NCI-H146 (cell line): Measurements from ENCODE around the gene TREX2.

Experiments
- DNase-seq: peaks from one replicate; lab custom pipeline; 2025; lab: John Stamatoyannopoulos, UW

Gene TREX2

GRCh38 chrX:153456161-153456560, 10.3 kb upstream of the TREX2 start:
- no peak for DNase-seq

GRCh38 chrX:153455571-153455970, 9.7 kb upstream of the TREX2 start:
- DNase-seq = no peak

- DNase-seq = no peak
Observed at GRCh38 chrX:153454901-153455550, 9.2 kb upstream of the TREX2 start.

DNA sequence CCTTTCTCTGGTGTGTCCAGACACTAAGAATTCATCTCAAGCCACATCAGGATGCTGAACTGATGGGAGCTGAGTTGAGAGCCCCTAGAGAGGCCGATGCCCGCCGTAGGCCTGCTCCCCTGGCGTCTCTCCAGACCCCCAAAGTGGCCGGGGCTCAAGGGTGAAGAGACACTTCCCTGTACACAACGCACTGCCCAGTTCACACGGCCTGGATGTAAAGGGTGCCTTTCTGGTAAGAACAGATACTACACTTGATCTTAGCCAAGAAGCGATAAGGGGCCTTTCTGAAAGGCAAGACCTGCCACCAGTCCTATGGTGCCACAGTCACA, 5.1 kb upstream of the TREX2 start:
- no peak for DNase-seq

- no peak for DNase-seq
Observed at GRCh38 chrX:153450114-153450948, 4.5 kb upstream of the TREX2 start.

GRCh38 chrX:153449368-153450113, 3.7 kb upstream of the TREX2 start:
- DNase-seq = no peak

- DNase-seq = no peak
Observed at GRCh38 chrX:153448556-153449367, 2.9 kb upstream of the TREX2 start.

DNA sequence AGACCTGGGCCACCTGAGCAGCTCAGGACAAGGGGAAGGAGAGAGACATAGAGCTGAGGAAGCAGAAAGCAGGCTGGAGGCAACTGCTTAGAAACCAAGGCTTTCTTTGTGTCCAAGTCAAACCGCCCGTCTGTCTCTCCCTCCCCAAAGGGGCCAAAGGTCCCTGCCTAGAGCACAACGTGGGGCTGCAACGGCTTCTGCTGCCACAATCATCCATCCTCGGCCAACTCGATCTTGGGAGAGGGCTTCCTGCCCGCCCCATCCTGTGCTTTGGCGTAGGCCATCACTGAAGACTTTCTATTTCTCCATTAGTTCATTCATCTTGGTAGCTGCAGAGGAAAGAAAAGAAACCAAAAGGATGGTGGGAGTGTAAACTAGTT, 1.7 kb upstream of the TREX2 start:
- DNase-seq = no peak

DNA sequence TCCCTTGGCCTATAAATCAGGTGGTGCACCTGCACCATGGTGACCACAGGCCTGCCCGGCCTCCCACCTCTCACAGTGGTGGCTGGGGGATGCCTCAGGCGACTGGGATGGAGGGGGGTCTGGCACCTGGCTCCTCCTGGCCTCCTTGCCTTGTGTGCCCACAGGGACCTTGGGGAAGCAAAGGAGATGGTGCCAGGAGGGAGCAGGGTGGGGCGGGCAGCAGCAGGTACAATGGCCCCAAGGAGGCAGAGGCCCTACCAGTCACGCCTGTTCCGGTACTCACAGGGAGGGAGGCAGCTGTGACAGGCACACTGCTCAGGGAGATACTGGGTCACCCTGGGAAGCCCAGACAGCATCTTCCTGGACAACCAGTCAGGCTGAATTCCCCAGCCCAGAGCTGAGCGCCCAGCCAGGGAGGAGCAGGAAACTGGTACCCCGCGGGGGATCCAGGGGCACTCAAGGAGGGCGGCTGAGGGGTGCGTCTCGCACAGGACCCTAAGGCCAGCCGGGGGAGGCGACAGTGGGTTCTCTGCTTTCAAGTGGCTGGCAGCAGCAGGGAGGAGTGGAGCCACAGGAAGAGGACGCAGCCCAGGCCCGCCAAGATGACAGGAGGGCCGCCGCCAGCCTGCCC, 1.2 kb upstream of the TREX2 start:
- DNase-seq = no peak

- DNase-seq = no peak
Observed at GRCh38 chrX:153446636-153446936, 730 bp upstream of the TREX2 start.

GRCh38 chrX:153445106-153445855, 575 bp downstream of the TREX2 start:
- DNase-seq = no peak

DNA sequence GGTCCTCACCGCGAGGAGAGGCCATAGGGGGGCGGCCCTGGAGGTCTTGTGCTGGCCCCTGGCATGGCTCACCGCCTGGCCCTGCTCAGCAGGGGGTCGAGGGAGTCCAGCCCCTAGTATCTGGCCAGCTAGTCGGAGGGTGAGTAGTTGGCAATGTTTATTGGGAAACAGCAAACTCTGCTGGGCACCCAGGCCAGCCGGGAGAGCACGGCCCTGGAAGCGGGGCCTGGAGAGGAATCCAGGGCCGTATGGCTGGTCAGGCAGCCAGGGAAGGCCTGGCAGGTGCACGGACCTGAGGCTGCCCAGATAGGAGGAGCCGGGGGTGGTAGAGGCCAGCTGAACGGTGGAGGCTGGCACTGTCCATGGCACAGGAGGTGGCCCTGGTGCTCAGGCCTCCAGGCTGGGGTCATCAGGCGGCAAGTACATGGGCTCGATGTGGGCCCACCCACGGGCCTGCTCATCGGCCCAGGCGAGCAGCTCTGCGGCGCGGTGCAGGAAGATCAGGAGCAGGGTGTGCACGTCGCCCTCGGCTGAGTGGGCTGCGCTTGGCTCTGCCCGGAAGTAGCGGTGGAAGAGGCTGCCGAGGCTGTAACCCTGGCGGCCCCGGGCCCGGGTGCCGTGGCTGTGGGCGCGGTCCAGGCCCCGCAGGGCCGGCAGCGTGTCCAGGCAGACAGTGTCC, 1.4 kb downstream of the TREX2 start:
- DNase-seq = no peak

GRCh38 chrX:153443476-153444332, 2.2 kb downstream of the TREX2 start:
- no peak for DNase-seq

DNA sequence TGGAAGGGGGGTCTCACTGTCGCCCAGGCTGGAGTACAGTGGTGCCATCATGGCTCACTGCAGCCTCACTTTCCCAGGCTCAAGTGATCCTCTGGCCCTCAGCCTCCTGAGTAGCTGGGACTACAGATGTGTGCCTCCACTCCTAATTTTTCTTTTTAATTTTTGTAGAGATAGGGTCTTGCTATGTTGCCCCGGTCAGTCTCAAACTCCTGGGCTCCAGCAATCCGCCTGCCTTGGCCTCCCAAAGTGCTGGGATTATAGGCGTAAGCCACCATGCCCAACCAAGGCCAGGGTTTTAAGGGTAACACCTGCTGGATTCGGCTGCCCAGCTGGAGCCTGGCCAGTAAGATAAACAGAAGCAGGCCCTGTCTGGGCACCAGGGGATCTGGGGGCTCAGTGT, 3.4 kb downstream of the TREX2 start:
- no peak for DNase-seq

DNA sequence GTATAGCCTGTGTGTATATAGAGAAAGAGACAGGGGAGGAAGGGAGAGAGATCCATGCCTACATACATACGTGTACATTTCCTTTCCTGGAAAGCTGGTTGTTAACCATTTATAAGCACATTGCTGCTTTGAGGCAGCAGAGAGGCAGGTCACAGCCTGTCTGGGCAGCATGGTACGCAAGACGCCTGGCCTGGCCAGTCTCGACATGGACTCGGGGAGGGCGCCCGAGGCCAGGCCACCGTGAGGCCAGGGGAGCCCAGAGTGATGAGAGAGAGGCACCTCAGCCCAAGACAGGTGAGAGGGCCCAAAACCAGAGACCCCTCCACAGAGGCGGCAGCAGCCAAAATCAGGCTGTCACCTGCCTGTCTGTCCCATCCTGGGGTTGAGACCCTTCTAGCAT, 3.9 kb downstream of the TREX2 start:
- no peak for DNase-seq

DNA sequence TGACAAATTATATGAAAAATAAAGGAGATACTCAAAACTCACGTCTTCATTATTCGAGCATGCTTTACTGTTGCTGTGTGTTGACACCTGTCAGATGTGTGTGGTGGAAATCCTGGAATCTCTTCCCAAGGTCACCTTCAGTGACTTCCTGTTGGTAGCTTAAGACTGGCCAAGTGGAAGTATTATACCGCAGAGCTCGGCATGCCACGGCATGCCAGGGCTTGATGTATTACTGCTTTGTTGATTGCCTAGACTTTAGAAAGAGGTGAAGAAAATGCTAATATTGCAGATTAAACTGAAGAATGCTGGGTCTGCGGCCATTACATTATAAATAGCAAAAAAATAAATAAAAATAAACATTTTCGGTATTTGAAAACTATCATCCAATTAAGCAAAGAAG, 4.6 kb downstream of the TREX2 start:
- no peak for DNase-seq

DNA sequence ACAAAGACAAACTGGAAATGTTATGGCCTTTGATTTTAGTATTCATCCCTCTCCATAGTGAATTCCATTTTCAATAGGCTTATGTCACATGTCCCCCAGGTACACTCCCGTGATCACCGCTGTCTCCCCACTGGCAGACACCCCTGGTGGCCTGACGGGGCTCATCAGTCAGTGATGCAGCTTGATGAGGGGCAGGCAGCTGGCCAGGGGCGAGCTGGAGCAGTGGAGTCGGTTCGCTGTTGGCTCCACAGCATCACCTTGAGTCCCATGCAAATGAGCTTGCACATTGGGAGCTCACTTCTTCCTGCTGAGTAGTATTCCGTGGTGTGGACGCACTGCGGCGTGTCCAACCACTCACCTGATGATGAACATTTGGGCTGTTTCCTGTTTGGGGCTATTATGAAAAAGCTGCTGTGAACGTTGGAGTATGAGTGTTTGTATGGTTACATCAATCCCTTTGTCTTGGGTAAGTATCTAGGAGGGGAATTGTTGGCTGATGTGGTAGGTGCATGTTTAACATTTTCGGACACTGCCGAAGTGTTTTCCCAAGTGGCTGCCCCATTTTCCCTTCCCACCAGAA, 5.2 kb downstream of the TREX2 start:
- no peak for DNase-seq

DNA sequence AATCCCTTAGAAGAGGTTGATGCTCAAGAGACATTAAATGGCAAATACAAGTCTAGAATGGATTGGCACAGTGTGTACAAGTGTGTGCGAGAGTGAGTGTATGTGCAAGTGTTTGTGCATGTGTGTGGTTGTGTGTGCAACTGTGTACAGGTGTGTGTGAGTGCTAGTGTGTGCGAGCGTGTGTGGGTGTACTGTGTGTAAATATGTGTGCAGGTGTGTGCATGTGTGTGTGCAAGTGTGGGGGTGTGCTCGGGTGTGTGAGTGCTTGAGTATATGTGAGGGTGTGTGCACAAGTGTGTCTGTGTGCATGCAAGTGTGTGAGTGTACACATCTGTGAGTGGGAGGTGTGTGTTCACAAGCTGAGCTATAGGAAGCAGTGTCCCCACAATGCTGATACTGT, 5.9 kb downstream of the TREX2 start:
- DNase-seq = no peak

- peak; percentile 44 for DNase-seq
Observed at GRCh38 chrX:153438532-153438931, 7.3 kb downstream of the TREX2 start.
